GM13976 (cell line): ENCODE results near the gene CEP70.
"Not testable (repeated sequence)": the region's sequence is repeated elsewhere in the genome, so short reads cannot be mapped to it uniquely, and the experiment has no call there.

Experiments
- DNase-seq: peaks from one replicate; pipeline ENCODE4 v3.0.0; 2012; ENCODE audit warnings: low spot score
- in situ Hi-C: fragments of 300-500 bp; cut with MboI; formaldehyde crosslinking; loops from one replicate; pipeline ENCODE4 v1.12.0; 2022; ENCODE audit warnings: low sequenced_read_pairs, mixed read lengths, inconsistent platforms; ENCODE audit not compliant: unreplicated experiment
- TF ChIP-seq, protein P1 (sequence below): IDR thresholded peaks from 2 replicates; pipeline ENCODE4 v1.5.1; 2012; ENCODE audit warnings: borderline replicate concordance, mild to moderate bottlenecking; ENCODE audit not compliant: insufficient read depth; ENCODE audit errors: extremely low read depth, missing control alignments, control extremely low read depth

Gene CEP70

DNA sequence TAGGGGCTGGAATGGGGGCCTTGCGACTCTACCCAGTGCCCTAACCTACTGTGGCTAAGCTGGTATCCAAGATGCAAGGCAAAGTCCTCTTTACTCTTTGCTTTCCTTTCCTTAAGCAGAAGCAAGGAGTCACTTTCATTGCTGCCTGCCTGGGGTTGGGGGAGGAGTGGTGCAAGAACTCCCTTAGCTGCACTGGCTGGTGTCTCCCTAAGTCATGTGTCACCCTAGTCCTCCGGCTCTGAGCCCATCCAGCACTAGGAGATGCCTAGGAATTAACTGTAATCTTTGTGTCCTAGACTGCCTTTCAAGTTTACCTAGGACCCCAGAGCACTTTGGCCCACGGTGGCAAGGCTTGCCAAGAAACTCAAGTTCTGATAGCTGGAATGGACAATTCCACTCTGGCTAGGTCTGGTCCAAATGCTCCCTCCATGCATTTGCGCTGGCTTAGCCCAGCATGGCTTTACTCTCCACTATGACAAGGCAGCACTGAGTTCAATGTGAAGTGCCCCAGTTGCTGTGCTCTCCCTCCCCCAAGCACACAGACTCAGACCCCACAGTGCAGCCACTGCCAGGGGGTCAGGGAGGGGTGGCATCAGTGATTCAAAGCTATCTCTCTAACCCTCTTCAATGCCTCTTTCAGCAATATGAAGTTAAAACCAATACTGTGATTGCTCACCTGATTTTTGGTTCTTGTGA is 100.9 kb downstream of the CEP70 start:
- in situ Hi-C loops: no loop called here
- no peak for DNase-seq
- TF ChIP-seq, protein P1, sequence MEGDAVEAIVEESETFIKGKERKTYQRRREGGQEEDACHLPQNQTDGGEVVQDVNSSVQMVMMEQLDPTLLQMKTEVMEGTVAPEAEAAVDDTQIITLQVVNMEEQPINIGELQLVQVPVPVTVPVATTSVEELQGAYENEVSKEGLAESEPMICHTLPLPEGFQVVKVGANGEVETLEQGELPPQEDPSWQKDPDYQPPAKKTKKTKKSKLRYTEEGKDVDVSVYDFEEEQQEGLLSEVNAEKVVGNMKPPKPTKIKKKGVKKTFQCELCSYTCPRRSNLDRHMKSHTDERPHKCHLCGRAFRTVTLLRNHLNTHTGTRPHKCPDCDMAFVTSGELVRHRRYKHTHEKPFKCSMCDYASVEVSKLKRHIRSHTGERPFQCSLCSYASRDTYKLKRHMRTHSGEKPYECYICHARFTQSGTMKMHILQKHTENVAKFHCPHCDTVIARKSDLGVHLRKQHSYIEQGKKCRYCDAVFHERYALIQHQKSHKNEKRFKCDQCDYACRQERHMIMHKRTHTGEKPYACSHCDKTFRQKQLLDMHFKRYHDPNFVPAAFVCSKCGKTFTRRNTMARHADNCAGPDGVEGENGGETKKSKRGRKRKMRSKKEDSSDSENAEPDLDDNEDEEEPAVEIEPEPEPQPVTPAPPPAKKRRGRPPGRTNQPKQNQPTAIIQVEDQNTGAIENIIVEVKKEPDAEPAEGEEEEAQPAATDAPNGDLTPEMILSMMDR: no peak

DNA sequence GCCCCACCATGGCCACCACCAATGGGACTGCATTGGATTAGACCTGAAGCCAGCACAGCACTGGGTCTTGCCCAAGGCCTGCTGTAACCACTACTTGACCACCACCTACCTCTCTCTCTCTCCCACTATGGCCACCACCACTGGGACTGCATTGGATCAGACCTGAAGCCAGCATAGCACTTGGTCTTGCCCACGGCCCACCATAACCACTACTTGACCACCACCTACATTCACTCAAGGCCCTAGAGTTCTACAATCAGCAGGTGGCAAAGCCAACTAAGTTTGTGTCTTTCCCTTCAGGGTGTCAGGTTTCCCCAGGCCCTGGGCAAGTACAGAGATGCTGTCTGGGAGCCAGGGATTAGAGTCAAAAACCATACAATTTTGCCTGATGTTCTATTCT is 102.1 kb downstream of the CEP70 start:
- TF ChIP-seq, protein P1: no peak
- no peak for DNase-seq
- in situ Hi-C loops: no loop called here

DNA sequence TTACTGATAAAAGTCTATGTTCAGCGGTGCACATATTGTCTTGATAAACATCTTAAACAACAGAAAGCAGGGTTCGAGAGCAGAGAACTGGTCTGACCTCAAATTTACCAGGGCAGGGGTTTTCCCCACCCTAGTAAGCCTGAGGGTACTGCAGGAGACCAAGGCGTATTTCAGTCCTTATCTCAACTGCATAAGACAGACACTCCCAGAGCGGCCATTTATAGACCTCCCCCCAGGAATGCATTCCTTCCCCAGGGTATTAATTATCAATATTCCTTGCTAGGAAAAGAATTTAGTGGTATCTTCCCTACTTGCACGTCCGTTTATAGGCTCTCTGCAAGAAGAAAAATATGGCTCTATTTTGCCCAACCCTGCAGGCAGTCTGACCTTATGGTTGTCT is 107.5 kb downstream of the CEP70 start:
- DNase-seq, in situ Hi-C loops: not testable (repeated sequence)

DNA sequence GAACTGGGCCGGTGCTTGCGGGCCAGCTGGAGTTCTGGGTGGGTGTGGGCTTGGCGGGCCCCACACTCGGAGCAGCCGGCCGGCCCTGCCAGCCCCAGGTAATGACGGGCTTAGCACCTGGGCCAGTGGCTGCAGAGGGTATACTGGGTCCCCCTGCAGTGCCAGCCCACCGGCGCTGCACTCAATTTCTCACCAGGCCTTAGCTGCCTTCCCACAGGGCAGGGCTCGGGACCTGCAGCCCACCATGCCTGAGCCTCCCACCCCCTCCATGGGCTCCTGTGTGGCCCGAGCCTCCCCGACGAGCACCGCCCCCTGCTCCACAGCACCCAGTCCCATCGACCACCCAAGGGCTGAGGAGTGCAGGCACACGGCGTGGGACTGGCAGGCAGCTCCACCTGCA is 109.4 kb downstream of the CEP70 start:
- DNase-seq, in situ Hi-C loops: not testable (repeated sequence)

DNA sequence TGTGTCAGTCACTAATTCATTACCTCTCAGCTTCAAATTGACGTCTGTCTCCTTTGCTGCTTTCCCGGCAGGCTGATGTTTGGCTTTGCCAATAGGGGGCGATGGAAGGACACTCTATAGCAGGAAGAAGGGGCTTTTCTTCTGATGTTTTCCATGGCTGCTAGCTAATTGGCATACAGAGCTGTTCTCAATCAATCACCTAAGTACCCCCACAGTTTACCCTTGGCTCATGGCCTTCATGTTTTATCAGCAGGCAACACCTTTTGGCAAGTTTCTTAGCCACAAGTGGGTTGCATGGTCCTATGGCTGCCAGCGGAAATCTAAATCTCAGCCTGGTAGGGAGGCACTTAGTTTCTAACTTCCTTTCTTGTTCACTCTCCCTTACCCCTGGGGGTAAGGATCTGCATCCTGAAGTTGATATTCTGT is 114.6 kb downstream of the CEP70 start:
- DNase-seq: peak; percentile 53
- in situ Hi-C loops: no loop called here
- TF ChIP-seq, protein P1: peak; percentile 57

DNA sequence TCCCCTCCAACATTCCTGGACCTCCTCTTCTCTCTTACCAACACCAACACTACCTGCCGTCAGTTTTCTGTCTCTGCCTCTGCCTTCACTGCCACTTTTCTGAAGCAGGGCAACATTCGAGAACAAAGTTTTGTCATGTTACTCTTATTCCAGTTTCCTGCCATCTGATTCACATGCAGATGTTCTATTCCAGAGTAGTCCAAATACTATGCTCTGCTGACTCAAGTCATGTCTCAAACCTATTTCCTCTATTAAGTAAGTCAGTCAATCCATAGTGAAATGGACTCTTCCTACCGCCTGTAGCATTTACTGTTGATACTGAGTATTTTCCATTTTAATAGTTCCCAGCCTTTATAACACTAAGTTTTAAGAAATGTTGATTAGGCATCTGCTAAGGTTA is 116.3 kb downstream of the CEP70 start:
- no peak for DNase-seq
- in situ Hi-C loops: no loop called here
- TF ChIP-seq, protein P1: no peak

DNA sequence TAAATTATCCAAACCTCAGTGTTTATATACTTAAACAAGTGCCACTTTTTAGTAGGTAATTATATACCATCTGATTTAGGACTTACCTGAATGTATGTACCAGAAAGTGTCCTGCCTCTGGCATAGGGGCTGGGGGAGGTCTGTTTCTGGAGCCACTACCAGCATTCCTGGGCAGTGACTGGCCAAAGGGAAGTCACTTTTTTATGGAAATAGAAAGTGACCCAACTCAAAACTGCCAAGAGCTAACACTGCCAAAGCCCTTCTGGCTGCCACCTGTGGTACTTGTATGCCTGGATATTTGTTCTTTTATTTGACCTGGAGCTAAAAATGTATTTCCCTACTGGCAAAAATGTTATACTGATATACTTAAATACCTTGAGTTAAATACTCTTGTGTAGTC is 116.9 kb downstream of the CEP70 start:
- in situ Hi-C loops: no loop called here
- DNase-seq: no peak
- TF ChIP-seq, protein P1: no peak

DNA sequence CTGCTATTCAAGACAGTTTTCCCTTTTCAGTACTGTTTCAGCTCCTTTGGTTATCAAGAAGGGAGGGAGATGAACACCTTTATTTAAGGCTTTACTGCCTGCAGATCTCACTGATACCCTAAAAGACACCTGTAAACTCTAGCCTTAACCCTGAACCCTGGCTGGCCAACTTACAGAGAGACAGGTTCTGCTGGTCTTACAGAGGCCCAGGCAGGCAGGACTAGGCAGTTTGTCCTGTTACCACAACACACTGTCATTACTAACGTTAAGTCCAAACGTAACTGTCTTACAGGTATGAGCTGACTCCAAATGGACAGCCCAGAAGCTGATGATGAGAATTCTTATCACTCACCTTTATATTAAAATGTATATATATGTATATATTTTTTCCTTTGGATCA is 117.5 kb downstream of the CEP70 start:
- in situ Hi-C loops: no loop called here
- no peak for DNase-seq
- TF ChIP-seq, protein P1: no peak
